Stimulated activated CD4-positive, alpha-beta T cell treated with anti-CD3 and anti-CD28 coated beads, Interleukin-2, amount 100 ng/mL, for 24 hours (primary cell): ENCODE results near the gene RABL6.
"Not testable (repeated sequence)": the region's sequence is repeated elsewhere in the genome, so short reads cannot be mapped to it uniquely, and the experiment has no call there.

Experiments used
- DNase-seq, 2 donors: peaks; one replicate each; pipeline ENCODE4 v3.0.0-alpha.2; 2020

Gene RABL6

DNA sequence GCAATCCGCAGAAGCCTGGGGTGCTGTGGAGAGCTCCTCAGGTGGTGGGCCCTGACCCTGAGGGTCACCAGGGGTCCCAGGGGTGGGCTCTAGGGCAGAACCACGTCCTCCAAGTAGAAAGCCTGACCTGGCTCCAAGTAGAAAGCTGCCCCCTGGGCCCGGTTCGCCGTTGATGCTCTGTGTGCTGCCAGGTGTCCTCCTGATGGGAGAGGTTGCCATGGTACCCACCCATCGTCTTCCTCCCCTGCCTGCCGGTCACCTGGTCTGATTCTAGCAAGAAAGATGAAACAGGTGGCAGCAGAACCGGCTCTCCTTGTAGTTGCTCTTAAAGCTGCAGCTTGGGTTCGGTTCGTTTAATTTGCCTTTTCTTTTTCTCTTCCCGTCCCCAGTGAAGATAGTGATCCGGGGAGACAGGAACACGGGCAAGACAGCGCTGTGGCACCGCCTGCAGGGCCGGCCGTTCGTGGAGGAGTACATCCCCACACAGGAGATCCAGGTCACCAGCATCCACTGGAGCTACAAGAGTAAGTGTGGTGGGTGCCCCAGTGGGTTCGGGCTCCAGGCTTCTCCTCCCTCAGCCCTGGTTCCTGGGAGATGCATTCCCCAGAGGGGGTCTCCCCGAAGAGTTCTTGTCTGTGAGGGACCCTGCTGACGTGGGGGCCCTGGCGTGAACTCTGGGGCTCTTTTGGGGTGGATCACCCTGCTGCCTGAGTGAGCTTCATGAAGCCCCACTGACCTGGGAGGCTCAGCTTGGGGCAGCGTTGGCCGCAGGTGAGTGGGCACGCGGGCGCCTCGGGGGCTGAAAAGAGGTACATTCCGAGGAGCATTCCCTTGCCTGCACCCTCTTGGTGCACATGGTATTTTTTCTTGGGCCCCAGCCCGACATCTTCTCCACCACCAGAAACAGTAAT lies 15.6 kb downstream of the RABL6 start:
- no peak for DNase-seq

DNA sequence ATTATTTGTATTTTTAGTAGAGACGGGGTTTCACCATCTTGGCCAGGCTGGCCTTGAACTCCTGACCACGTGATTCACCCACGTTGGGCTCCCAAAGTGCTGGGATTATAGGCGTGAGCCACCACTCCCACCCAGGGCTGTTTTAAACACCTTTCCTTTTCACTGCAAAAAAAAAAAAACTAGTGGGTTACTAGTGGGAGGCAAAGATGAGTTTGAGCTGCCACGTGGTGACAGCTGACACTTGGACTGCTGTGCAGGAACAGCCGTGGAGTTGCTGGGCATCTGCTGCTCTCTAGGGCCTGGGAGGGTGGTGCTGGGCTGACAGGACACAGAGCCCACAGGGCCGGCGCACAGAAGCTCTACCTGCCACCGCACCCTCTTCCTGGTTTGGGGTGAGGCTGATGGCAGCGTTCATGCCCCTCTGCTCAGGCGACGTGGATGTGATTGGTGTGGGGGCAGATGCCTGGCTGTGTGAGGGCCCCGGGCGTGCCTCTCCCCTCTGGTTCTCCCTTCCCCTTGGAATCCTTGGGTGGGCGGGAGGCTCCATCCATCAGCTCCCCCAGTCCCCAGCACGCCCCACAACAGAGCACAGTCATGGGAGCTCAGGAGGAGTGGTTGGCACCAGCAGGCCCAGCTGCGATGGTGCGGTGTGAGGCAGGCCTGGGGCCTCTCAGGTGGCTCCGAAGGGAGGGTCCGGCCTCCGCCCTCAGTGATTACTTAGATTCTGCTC lies 16.9 kb downstream of the RABL6 start:
- no peak for DNase-seq

DNA sequence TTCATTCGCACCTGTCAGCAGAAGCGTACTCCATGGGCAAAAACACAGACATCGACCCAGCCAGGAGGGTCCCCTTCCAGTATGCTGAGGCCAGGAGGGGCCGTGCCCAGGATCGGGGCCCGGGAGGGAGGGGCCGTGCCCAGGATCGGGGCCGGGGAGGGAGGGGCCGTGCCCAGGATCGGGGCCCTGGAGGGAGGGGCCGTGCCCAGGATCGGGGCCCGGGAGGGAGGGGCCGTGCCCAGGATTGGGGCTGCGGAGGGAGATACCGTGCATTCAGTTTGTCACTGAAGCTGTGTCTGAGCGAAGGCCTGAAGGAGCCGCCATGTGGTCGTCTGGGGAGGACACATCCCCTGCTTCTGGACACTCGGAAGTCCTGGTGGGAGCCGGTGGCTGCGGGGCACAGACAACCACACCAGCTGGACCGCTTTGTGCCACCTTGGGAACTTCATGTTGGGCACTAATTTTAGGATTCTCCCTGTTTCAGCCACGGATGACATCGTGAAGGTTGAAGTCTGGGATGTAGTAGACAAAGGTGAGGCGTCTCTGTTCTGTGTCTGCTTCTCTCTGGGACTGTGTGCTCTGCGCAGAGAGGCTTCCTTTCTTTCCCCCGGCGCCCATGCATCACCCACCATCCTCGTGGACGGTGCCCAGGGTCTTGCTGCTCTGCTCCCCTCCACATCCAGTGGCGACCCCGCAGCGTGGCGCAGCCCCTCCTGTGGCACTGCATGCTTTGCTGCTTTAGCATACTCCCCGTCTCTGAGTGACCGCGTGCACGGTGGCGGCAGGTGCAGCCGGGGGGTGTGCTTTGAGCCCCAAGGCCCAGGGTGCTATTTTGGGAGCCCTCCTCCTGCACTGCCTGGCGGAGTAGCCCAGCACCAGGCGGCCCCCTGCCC lies 17.8 kb downstream of the RABL6 start:
- DNase-seq: no peak

DNA sequence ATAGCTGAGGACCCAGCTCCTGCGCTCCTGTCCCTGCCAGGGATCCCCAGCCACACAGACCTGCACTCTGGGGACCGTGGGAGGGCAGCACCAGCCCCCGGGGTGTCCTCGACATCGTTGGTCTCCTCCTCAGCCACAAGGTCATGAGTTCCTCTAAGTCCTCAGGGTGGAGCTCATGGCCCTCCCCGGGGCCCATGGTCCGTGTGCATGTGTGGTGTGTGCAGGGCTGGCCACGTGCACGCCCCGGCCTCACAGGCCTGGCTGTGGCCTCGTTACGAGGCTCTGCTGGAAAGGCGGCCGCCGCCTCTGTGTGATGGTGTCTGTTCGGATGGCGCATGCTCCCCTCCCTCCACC lies 18.4 kb downstream of the RABL6 start:
- DNase-seq: no peak

DNA sequence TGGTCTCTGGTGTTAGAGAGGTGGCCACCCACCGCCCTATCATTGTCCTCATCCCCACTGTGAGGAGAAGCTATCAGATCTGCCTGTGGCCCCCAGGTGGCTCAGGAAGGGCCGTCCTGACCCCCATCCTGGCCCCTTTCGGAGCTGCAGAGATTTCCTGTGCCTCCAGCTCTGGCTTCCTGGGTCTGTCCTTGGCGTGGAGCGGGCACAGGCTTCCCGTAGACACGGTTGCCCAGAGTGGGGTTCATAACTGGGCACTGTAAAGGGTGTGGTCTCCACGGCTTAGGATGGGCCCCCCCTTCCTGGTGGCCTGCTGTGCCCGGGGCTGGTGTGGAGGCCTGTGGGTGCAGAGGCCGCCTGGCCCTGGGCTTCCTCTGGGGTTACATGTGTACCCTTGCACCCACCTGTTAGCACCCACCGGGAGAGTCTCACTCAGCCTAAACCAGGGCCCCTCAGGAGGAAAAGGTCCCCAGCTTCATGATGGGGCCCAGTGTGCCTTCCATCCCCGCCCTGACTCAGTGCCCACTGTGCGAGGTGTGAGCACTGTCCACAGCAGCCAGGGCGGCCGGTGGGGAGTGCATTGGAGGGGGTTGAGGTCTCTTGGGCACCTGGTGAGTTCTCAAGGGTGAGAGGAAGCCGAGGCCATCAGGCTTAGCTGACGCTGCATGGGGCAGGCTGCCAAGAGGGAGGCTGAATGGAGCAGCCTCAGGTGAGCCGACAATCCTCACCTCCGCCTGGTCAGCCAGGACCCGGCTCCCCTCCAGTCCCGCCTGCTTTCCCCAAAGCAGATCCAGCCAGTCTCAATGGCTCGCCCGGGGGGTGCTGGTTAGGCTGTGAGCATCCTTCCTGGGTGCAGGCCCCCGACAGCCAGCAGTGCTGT lies 19.2 kb downstream of the RABL6 start:
- DNase-seq: no peak

DNA sequence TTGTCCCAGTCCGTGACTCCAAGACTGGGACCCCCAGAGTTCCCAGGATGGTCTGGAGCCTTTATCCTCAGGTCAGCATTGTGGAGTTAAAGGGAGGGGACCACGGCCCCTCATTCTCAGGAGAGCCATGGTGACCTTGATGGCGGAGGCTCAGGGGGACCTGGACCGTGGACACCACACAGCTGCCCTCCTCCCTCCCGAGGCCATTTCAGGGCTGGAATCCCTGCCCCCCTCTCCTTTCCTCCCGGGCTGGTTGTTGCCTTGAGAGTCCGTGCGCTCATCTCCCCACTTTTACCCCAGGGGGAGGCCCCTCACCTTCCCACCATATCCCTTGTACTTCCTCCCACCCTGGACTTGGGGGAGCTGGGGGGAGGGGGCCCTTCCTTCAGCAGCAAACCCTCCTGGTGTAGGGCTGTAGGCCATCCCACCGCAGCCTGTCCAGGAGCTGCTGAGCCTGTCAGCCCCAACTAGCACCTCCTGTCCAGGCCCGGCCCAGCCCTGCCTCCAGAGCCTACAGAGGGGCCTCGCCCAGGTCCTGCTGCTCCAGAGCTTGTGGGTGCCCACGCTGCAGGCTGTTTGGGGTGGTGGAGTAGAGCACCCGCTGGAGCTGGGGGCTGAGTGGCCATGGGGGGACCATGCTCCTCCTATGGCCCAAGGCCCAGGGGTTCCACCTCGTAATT lies 20.2 kb downstream of the RABL6 start:
- no peak for DNase-seq

DNA sequence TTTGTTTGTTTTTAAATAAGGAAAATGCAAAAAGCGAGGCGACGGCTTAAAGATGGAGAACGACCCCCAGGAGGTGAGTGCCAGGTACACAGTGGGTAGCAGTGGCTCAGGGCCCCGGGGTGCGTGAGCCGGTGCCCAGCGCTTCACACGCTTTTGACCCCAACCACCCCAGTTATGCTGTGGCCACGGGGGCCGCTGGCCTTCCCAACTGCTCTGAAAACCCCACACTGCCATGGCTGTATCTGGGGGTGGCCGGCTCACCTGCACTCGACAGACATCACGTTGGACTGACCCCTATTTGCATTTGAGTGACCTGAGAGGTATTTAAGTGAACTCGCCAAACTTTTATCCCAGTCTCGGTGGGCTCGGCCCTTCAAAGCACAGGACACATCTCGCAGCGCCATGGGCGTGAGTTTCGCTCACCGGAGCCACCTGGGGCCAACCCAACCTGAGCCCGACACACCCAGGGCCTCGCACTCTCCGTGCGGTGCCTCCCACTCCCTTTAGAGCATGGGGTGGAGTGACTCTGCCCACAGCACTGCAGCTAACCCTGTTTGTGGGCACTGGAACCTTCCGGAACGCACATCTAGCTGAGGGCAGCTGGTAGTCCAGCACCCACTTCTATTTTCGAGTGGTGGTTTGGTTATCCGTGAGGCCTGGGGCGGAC lies 20.9 kb downstream of the RABL6 start:
- no peak for DNase-seq

DNA sequence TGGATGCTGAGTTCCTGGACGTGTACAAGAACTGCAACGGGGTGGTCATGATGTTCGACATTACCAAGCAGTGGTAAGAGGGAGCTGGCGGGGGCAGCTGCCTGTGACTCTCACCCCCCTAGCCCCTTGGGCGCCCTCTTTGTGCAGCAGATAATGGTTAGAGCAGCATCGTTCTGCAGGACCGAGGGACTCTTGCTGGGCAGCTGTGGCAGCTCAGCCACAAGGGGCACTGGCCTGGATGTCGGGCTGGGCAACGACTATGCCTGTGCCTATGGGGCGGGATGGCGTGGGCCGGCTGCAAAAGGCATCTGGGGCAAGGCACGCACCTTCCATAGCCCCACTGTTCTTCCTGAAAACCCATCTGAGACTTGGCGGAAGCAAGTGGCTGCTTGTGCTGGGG lies 21.7 kb downstream of the RABL6 start:
- DNase-seq: no peak

DNA sequence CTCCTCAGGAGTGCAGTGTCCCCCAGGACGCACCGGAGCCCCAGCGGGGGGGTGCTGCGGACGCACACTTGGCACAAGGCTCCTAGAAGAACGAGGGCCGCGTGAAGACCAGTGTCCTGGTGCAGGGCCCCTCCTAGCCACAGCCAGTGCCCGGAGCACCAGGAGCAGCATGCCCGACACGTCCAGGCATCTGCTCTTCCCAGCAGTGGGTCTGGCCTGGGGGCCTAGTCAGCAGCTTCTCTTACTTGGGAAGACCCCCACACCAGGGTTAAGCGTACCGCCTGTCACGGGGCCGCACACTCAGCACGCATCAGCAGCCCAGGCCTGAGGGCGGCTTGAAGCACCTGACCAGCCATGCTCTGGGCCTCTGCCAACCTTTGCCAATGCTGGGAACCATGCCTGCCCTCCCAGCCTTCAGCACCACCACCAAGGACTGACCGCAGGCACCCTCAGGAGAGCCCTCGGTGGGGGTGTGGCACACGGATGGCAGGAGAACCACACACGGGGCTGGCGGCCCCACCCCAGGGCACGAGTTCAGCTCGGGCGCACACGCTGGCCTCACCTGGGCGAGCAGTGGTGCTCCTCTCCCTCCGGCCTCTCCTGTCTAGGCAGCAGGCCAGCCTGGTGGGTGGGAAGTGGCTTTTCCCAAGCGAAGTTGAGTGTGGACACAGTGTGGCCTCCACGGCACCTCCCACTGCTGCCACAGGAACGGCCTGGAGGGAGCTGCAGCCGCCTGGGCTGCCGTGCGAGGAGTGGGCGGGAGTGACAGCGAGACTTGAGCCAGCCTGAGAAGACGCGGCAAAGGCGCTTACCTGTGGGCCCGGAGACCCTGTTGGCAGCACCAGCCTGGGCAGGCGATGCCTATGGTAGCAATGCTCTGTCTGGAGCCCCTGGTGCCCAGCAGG lies 22.5 kb downstream of the RABL6 start:
- DNase-seq: no peak

DNA sequence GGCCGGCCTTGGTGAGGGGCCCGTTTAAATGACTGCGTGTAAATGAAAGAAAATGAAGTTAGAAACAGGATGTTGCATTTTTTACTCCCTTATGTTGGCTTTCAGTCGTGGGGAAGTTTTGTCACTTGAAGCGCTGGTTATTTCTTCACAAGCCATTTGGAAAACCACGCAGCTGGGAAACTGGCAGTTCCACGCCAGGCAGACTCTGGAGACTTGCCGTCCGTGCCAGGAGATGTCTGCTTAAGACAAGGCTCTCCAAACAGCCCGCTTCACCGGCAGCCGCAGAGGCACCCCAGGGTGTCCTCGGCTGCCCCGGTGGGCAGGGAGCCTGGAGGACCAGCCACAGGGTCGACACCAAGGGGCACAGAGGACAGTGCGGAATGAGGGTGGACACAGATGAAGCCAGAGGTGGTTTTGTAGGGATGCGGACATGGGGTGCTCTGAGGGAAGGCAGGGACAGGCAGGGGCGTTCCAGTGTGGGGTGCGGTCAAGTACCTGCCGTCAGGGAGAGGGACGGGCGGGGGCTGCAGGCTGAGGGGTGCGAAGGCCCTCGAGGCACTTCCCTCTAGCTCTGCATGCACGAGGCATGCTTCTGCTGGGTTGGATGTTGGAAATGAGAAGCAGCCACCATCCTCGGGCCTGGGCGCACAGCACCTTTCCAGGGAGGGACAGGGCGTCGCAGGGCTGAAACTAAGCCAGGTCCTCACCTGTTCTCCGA lies 23.4 kb downstream of the RABL6 start:
- DNase-seq: no peak

DNA sequence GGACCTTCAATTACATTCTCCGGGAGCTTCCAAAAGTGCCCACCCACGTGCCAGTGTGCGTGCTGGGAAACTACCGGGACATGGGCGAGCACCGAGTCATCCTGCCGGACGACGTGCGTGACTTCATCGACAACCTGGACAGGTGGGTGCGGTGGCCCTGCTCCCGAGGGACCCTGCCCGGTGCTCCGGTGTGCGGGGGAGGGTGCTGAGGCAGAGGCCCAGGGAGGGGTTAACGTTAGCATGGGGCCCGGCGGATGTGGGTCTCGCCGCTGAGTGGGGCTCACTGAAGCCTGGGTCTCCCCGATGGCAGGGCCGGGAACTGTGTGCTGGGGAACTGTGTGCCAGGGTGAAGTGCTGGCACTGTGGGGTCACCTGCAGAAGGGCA lies 24.0 kb downstream of the RABL6 start:
- no peak for DNase-seq

DNA sequence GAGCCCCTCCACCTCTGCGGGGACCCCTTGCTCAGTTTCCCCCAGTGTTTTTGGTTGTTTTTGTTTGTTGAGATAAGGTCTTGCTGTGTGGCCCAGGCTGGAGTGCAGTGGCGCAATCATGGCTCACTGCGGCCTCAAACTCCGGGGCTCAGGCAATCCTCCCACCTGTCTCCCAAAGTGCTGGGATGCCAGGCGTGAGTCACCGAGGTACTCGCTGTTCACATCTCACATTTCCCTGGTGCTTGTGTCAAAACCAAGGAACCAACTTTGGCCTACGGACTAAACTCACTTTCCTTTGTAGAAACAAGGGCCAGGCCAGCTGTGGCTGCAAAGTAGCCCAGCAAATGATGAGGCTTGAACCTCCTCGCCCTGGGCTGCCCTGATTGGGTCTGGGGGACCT lies 24.8 kb downstream of the RABL6 start:
- no peak for DNase-seq

DNA sequence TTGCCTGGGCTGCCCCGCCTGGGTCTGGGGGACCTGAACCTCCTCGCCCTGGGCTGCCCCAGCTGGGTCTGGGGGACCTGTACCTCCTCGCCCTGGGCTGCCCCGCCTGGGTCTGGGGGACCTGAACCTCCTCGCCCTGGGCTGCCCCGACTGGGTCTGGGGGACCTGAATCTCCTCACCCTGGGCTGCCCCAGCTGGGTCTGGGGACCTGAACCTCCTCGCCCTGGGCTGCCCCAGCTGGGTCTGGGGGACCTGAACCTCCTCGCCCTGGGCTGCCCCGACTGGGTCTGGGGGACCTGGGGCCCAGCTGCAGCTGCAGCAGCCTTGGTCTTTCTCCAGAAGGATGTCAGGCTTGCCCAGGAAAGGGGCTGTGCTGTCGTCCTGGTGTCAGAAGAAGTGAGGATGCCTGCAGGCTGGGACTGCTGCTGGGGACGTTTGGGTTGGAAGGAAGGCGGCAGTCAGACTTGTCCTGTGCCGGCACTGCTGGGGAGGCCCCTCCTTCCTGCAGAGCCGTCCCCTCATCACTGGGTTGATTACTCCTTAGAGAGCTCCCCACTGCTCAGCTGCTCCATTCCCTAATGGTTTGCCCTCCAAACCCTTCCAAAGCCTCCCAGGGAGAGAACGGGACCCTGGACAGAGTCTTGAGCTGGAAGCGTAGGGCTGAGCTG lies 25.8 kb downstream of the RABL6 start:
- not testable (repeated sequence) for DNase-seq

DNA sequence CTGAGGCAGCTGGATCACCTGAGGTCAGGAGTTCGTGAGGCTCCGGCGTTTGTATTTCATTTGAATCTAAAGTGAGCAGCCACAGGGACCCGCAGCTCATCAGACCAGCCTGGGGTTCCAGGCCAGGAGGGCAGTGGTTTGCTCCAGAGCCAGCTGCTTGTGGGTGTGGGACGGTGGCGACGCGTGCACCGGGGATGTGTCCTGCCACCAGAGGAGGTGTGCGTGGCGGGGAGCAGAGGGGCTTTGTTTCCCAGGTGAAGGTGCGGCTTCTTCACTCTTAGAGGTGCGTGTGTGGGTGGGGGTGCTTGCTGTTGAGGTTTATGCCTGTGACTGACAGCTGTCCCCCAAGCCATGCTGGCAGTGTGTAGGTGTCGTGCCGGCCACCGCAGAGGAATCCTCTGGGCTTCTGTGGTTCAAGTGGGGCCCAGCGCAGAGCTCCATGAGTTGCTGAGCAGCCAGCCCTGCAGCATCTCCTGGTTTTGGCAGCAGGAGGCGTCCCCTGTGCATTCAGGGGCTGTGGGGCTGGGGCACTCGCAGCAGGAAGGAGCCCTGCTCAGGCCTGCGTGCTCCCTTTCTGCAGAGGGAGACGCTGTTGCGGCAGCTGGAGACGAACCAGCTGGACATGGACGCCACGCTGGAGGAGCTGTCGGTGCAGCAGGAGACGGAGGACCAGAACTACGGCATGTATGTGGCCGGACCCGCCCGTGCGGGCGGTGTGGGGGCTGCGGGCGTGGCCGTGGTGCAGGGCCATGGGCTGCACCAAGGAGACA lies 27.6 kb downstream of the RABL6 start:
- DNase-seq: no peak

DNA sequence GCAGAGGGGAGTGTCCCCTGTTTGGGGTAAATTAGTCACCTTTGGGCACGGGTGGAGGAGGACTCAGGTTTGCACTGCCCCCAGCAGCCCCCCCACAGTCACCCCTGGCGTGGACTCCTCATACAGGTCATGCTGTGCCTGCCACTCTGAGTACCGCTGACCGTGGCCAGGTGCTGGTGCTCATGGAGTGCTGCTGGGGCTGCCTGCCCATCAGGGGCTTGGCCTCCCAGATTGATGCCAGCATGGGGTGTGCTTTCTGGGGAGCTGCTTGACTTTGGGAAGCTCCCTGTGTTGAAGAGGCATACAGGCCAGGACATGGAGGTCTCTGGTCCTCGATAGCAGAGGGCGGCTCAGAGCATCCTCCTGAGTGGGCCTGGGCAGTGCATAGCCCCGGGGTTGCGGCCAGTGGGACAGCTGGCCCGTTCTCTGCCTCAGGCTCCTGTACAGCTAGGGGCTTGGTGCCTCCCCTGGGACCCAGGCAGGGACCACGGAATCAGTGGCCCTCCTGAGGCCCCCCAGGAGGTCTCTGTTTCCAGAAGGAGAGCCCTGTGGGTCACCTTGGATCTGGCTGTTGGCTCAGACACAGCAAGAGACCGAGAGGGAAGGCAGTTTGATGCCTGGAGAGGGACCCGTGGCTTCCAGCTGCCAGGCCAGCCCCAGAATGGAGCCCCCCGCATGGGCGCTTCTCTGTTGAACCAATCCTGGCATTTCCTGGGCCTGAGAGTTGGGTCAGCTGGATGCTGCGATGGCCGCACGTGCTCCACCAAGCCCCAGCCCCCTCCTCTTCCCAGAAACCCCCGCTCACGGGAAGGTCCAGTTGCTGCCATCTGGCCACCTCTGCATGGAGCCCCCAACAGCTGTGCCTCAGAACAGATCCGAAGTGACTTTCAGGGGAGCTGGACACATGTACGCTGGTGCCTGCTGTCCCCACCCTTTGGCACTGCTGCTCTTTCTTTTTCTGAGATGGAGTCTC lies 28.5 kb downstream of the RABL6 start:
- DNase-seq: no peak

DNA sequence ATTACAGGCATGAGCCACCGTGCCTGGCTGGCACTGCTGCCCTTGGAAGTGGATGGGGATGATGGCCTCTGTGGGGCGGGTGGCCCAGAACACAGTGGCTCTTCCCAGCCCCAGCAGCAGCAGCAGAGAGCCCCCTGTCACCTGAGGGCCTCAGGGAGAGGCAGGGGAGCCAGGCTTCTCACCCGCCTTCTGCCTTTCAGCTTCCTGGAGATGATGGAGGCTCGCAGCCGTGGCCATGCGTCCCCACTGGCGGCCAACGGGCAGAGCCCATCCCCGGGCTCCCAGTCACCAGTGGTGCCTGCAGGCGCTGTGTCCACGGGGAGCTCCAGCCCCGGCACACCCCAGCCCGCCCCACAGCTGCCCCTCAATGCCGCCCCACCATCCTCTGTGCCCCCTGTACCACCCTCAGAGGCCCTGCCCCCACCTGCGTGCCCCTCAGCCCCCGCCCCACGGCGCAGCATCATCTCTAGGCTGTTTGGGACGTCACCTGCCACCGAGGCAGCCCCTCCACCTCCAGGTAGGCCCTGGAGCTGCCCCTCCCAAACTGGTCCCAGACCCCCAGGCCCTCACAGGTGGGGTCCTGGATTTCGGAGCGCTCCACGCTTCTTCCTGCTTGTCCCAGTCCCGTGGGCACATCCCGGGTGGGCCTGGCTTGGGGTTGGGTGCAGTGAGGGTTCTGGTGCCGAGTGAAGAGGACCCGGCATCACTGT lies 29.6 kb downstream of the RABL6 start:
- DNase-seq: no peak
